HFFc6 (cell line): ENCODE results near the gene LRP2. TPM values are rescaled to one million over a fixed set of nuclear protein-coding genes. Genes with fewer than 3 reads are reported as not detected.

Experiments used
- DNase-seq: peaks from one replicate; pipeline ENCODE4 v3.0.0-alpha.2; 2018
- H3K27ac Mint-ChIP-seq: 2 replicates; pipeline ENCODE4 v1.8.0; 2020; ENCODE audit warnings: mild to moderate bottlenecking, mixed read lengths
- H3K27me3 Mint-ChIP-seq: 2 replicates; pipeline ENCODE4 v1.8.0; 2021; ENCODE audit warnings: mild to moderate bottlenecking, moderate library complexity, mixed read lengths; ENCODE audit not compliant: insufficient read depth
- H3K36me3 Mint-ChIP-seq: 2 replicates; pipeline ENCODE4 v1.8.0; 2021; ENCODE audit warnings: low read depth, mixed read lengths
- H3K4me1 Mint-ChIP-seq: 2 replicates; pipeline ENCODE4 v1.8.0; 2020; ENCODE audit warnings: low read depth, mixed read lengths
- H3K4me3 Mint-ChIP-seq: 2 replicates; pipeline ENCODE4 v1.8.0; 2020; ENCODE audit warnings: mild to moderate bottlenecking, moderate library complexity, mixed read lengths
- H3K9me3 Mint-ChIP-seq: 2 replicates; pipeline ENCODE4 v1.8.0; 2020; ENCODE audit warnings: mild to moderate bottlenecking, mixed read lengths
- CTCF ChIP-seq: fragments of 200-600 bp; sonication (generic); IDR thresholded peaks from 2 replicates; pipeline ENCODE4 v1.5.0; 2021; ENCODE audit warnings: antibody characterized with exemption, mild to moderate bottlenecking
- total RNA-seq, 6 experiments: library from RNA; stranded (reverse); fragmentation: NEBNext Ultra II Directional; extraction: Animal tissue kit (Norgen Biotek cat#: 25700); gene quantifications; 2 replicates in 1 of 6; 3 replicates in 5 of 6; pipeline ENCODE4 v1.2.3, GENCODE V29; 2021

The LRP2 gene
- total RNA-seq, 6 experiments from 2014 or later: not detected

GRCh38 chr2:169358016-169358415 is 4.3 kb downstream of the LRP2 start:
- TF ChIP-seq CTCF: no peak
- H3K4me3 Mint-ChIP-seq: no peak overlapping the region
- no peak for DNase-seq
- H3K4me1 Mint-ChIP-seq: peaks cover 12% of the 10 kb centered on the region
- no peaks in the 10 kb centered on the region for H3K9me3 Mint-ChIP-seq
- H3K27me3 Mint-ChIP-seq: peaks cover 17% of the 10 kb centered on the region
- no peaks in the 10 kb centered on the region for H3K36me3 Mint-ChIP-seq
- H3K27ac Mint-ChIP-seq: no peak overlapping the region

GRCh38 chr2:169354244-169354643 is 8.1 kb downstream of the LRP2 start:
- no peak for DNase-seq
- Mint-ChIP-seq H3K27ac (no peak overlapping the region), H3K27me3 (no peaks in the 10 kb centered on the region; the same call in none of the 2 replicates), H3K9me3 (no peaks in the 10 kb centered on the region), H3K4me1 (no peaks in the 10 kb centered on the region), H3K36me3 (no peaks in the 10 kb centered on the region), H3K4me3 (no peak overlapping the region)
- TF ChIP-seq CTCF: no peak

GRCh38 chr2:169351725-169352124 is 10.6 kb downstream of the LRP2 start:
- Mint-ChIP-seq H3K36me3 (no peaks in the 10 kb centered on the region), H3K9me3 (no peaks in the 10 kb centered on the region), H3K4me3 (no peak overlapping the region), H3K27ac (no peak overlapping the region), H3K4me1 (no peaks in the 10 kb centered on the region), H3K27me3 (no peaks in the 10 kb centered on the region; the same call in none of the 2 replicates)
- DNase-seq: no peak
- TF ChIP-seq CTCF: no peak

- TF ChIP-seq CTCF: no peak
- no peaks in the 10 kb centered on the region for H3K9me3 Mint-ChIP-seq
- no peaks in the 10 kb centered on the region; the same call in 1 of the 2 replicates for H3K27me3 Mint-ChIP-seq
- no peak for DNase-seq
- no peak overlapping the region for H3K4me3 Mint-ChIP-seq
- no peak overlapping the region for H3K27ac Mint-ChIP-seq
- no peaks in the 10 kb centered on the region for H3K36me3 Mint-ChIP-seq
- no peaks in the 10 kb centered on the region for H3K4me1 Mint-ChIP-seq
These were observed 12.8 kb downstream of the LRP2 start for GRCh38 chr2:169349535-169349934.

GRCh38 chr2:169348321-169349024 is 13.9 kb downstream of the LRP2 start:
- Mint-ChIP-seq H3K36me3 (no peaks in the 10 kb centered on the region), H3K4me3 (no peak overlapping the region)

More at GRCh38 chr2:169348321-169349024, 13.9 kb downstream of the LRP2 start:
- Mint-ChIP-seq H3K27ac (no peak overlapping the region), H3K27me3 (no peaks in the 10 kb centered on the region; the same call in 1 of the 2 replicates), H3K9me3 (no peaks in the 10 kb centered on the region), H3K4me1 (no peaks in the 10 kb centered on the region)
- no peak for TF ChIP-seq CTCF
- DNase-seq: no peak
